GM12801 (cell line): ENCODE results near the gene FNDC8.

Experiments
- CTCF ChIP-seq: IDR thresholded peaks from one replicate; pipeline ENCODE4 v1.5.1; 2011; ENCODE audit warnings: control low read depth; ENCODE audit not compliant: insufficient read length; ENCODE audit errors: extremely low read depth

Gene FNDC8

GRCh38 chr17:35080536-35080935, 40.9 kb upstream of the FNDC8 start:
- TF ChIP-seq CTCF = no peak

DNA sequence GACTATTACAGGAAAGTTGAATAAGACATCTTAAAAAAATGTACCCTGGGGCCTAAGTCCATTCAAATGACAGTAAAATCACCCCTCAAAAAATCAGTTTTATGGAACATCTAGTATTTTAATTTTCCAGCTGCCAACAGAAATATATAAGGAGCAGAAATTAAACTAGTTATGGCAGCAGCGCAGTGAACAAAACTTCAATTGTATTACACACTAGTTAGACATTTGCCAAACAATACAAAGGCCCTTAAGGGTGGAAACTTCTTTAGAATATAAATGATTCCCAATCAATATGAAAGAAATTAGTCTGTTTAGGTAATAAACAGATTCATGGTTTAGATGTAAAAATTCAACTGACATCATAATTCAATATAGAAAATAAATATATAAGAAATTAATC, 39.8 kb upstream of the FNDC8 start:
- TF ChIP-seq CTCF = no peak

DNA sequence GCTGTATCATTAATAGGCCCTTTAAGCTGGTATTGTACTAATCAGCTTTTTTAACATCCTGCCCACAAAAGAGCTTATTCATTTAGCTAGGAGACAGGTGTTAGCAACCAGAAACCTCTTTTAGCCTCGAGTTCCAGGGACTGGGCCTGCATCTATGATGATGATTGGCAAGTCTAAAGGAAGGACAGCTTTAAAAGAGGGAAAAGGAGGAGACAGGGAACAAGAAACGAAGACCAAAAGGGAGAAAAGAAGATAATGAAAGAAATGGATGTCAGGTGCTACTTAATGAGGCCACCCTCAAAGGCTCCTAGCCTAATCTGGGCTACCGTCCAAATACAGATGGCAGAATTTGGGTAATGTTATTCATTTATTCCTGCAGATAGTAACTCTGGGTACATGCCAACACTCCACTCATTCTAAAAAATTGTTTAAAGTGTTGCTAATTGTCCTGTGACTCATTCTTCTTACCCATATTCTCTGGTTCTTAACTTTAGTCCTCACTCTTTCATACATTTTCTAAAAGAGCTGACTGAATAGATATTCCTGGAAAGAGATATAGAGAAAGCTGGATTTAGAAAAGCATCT, 39.2 kb upstream of the FNDC8 start:
- TF ChIP-seq CTCF = no peak

- no peak for TF ChIP-seq CTCF
These were observed 38.3 kb upstream of the FNDC8 start for GRCh38 chr17:35083071-35083470.

DNA sequence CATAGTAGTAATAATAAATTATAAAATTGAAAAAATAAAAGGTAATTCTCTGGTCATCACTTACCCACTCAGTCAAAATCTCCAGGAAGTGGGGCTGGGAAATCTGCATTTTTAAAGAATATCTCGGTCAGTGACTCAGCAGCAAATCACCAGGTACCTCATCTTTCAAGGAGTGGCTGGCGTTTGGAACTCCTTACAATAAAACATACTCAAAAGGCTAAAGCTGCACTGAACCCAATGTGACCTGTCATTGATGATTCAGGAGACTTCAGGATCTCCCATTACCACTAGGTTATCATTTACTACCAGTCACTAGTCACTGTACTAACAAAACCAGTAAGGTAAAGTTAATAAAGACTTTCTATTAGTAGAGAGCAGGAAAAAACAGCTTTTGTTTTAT, 36.4 kb upstream of the FNDC8 start:
- no peak for TF ChIP-seq CTCF

DNA sequence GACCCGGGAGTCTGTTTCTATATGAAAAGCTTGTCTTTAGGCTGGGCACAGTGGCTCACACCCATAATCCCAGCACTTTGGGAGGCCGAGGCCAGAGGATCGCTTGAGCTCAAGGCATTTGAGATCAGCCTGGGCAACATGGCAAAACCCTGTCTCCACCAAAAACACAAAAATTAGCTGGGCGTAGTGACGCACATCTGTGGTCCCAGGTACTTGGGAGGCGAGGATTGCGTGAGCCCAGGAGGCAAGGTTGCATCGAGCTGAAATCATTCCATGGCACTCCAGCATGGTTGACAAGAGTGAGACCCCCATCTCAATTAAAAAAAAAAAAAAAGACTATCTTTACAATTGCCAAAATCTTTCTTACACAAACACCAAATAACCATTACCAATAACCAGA, 35.3 kb upstream of the FNDC8 start:
- no peak for TF ChIP-seq CTCF

DNA sequence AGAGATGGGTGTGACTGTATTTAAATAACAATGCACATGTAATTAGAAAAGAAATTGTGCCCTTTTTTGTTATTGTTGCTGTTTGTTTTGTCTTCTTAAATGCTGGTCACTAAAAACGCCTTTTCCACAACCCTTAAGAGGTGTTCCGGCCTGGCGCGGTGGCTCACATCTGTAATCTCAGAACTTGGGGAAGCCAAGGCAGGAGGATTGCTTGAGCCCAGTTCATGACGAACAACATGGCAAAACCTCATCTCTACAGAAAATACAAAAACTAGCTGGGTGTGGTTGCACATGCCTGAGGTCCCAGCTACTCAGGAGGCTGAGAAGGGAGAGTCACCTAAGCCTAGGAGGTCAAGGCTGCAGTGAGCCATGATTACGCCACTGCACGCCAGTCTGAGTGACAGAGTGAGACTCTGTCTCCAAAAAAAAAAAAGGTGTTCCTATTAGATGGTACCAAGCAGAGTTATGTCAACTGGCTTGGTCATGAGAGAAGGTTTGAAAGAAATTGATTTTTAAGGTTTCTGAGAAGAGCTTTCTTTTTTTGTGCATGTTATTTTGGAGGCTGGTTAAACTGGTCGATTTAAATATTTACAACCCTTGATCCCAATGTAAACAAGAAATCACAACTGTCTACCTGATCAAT, 34.4 kb upstream of the FNDC8 start:
- TF ChIP-seq CTCF = no peak
